Liver (tissue), 9 donors: ENCODE measurements around the gene CC2D2A. TPM values are rescaled to one million over a fixed set of nuclear protein-coding genes. Genes with fewer than 3 reads are reported as not detected.

Experiments used
- DNase-seq: peaks from one replicate; pipeline ENCODE4 v3.0.0-alpha.2; 2017; ENCODE audit warnings: low spot score
- H3K27ac ChIP-seq, 2 donors: one replicate each; pipeline ENCODE4 v1.7.0; 2013; ENCODE audit warnings: inconsistent platforms in 2 of 2, low read length in 2 of 2, control low read depth in 1 of 2, low read depth in 1 of 2, mild to moderate bottlenecking in 1 of 2
- H3K27me3 ChIP-seq, 4 donors: one replicate each; pipeline versions ENCODE4 v1.6.1 to v1.7.0; 2013; ENCODE audit warnings: low read length in 3 of 4, inconsistent platforms in 1 of 4, mild to moderate bottlenecking in 1 of 4, moderate library complexity in 1 of 4; ENCODE audit not compliant: control insufficient read depth in 4 of 4, insufficient read depth in 4 of 4
- H3K36me3 ChIP-seq, 4 donors: one replicate each; pipeline versions ENCODE4 v1.6.1 to v1.7.0; 2013; ENCODE audit warnings: low read length in 3 of 4, mild to moderate bottlenecking in 3 of 4, low read depth in 1 of 4, moderate library complexity in 1 of 4; ENCODE audit not compliant: control insufficient read depth in 4 of 4, insufficient read depth in 3 of 4
- H3K4me1 ChIP-seq, 4 donors: one replicate each; pipeline versions ENCODE4 v1.6.1 to v1.7.0; 2013; ENCODE audit warnings: low read length in 3 of 4, mild to moderate bottlenecking in 3 of 4, moderate library complexity in 1 of 4; ENCODE audit not compliant: control insufficient read depth in 4 of 4, insufficient read depth in 4 of 4
- H3K4me3 ChIP-seq, 3 donors: one replicate each; pipeline versions ENCODE4 v1.6.1 to v1.7.0; 2013; ENCODE audit warnings: low read length in 3 of 3, control low read depth in 1 of 3, low read depth in 1 of 3, mild to moderate bottlenecking in 1 of 3
- H3K9ac ChIP-seq, 2 donors: one replicate each; pipeline ENCODE4 v1.7.0; 2013; ENCODE audit warnings: low read length in 2 of 2, mild to moderate bottlenecking in 2 of 2, moderate library complexity in 2 of 2, control low read depth in 1 of 2, low read depth in 1 of 2
- H3K9me3 ChIP-seq, 4 donors: one replicate each; pipeline versions ENCODE4 v1.6.1 to v1.7.0; 2013; ENCODE audit warnings: low read length in 3 of 4; ENCODE audit not compliant: control insufficient read depth in 4 of 4
- ATF3 ChIP-seq: IDR thresholded peaks from 2 replicates; pipeline ENCODE4 v1.6.1; 2016; ENCODE audit warnings: antibody characterized with exemption
- CTCF ChIP-seq: fragments of 150-350 bp; IDR thresholded peaks from 2 replicates; pipeline ENCODE4 v1.5.1; 2017; ENCODE audit warnings: improper control_type of control experiment, low read depth, low read length; ENCODE audit not compliant: missing input control
- EGR1 ChIP-seq, 2 donors: IDR thresholded peaks; 2 replicates each; pipeline ENCODE4 v1.6.1; 2016 to 2018; ENCODE audit warnings: antibody characterized with exemption in 2 of 2, low read depth in 2 of 2
- FOXA1 ChIP-seq: IDR thresholded peaks from 2 replicates; pipeline ENCODE4 v1.6.1; 2016; ENCODE audit warnings: antibody characterized with exemption
- FOXA2 ChIP-seq: IDR thresholded peaks from 2 replicates; pipeline ENCODE4 v1.6.1; 2016; ENCODE audit warnings: antibody characterized with exemption
- GABPA ChIP-seq, 2 donors: IDR thresholded peaks in 1 of 2; conservative IDR thresholded peaks in 1 of 2; 2 replicates each; pipeline ENCODE4 v1.6.1; 2016; ENCODE audit warnings: antibody characterized with exemption in 2 of 2, mild to moderate bottlenecking in 1 of 2, moderate library complexity in 1 of 2
- HNF4A ChIP-seq, 2 donors: conservative IDR thresholded peaks; 2 replicates each; pipeline ENCODE4 v1.6.1; 2016; ENCODE audit warnings: antibody characterized with exemption in 2 of 2, mild to moderate bottlenecking in 2 of 2
- HNF4G ChIP-seq: IDR thresholded peaks from 2 replicates; pipeline ENCODE4 v1.6.1; 2016; ENCODE audit warnings: antibody characterized with exemption
- JUND ChIP-seq, 2 donors: IDR thresholded peaks; 2 replicates each; pipeline ENCODE4 v1.6.1; 2016; ENCODE audit warnings: antibody characterized with exemption in 2 of 2
- MAX ChIP-seq: IDR thresholded peaks from 2 replicates; pipeline ENCODE4 v1.6.1; 2016; ENCODE audit warnings: antibody characterized with exemption
- NR2F2 ChIP-seq: IDR thresholded peaks from 2 replicates; pipeline ENCODE4 v1.6.1; 2016; ENCODE audit warnings: antibody characterized with exemption
- RAD21 ChIP-seq, 2 donors: IDR thresholded peaks; 2 replicates each; pipeline ENCODE4 v1.6.1; 2016; ENCODE audit warnings: antibody characterized with exemption in 2 of 2, mild to moderate bottlenecking in 2 of 2
- REST ChIP-seq: IDR thresholded peaks from 2 replicates; pipeline ENCODE4 v1.6.1; 2016; ENCODE audit warnings: antibody characterized with exemption, mild to moderate bottlenecking
- RXRA ChIP-seq, 2 donors: IDR thresholded peaks; 2 replicates each; pipeline ENCODE4 v1.6.1; 2017 to 2018; ENCODE audit warnings: antibody characterized with exemption in 2 of 2, mild to moderate bottlenecking in 1 of 2
- SP1 ChIP-seq: IDR thresholded peaks from 2 replicates; pipeline ENCODE4 v1.6.1; 2018; ENCODE audit warnings: antibody characterized with exemption, mild to moderate bottlenecking
- TAF1 ChIP-seq: conservative IDR thresholded peaks from 2 replicates; pipeline ENCODE4 v1.6.1; 2016; ENCODE audit warnings: antibody characterized with exemption, mild to moderate bottlenecking
- YY1 ChIP-seq: IDR thresholded peaks from 2 replicates; pipeline ENCODE4 v1.6.1; 2016; ENCODE audit warnings: antibody characterized with exemption, mild to moderate bottlenecking
- ZBTB33 ChIP-seq: IDR thresholded peaks from 2 replicates; pipeline ENCODE4 v1.6.1; 2016; ENCODE audit warnings: antibody characterized with exemption
- WGBS: extraction: QIAGEN DNeasy Blood & Tissue Kit; methylation state at CpG from one replicate; pipeline ENCODE4 v1.1.7; 2013; 5-methylcytosine and 5-hydroxymethylcytosine counted together
- polyA plus RNA-seq, 2 donors: library from polyadenylated mRNA; stranded (reverse) in 1 of 2; unstranded in 1 of 2; fragments of 200-250 nt in 1 of 2; fragments of >200 nt in 1 of 2; fragmentation: Nextera tagmentation in 1 of 2; extraction: Ambion mirVana in 1 of 2; gene quantifications; one replicate each; pipeline versions ENCODE4 v1.2.1 to v1.2.3, GENCODE V29; 2013 to 2015
- total RNA-seq, 2 donors: library from RNA; depleted of rRNA; stranded (reverse); fragments of >200 nt; gene quantifications; one replicate each; pipeline ENCODE4 v1.2.3, GENCODE V29; 2014
- donor health status: healthy.
- donor health status: healthy.
- donor health status: healthy.
- donor health status: healthy.
- donor health status: healthy.

CC2D2A gene
- total and polyA plus RNA-seq, 4 donors: 2.3 to 3.8 (median 2.9) TPM

GRCh38 chr4:15423285-15423711, 46.4 kb upstream of the CC2D2A start:
- WGBS: 82% methylated on average over 5 of the region's 5 CpGs
- H3K4me3 ChIP-seq: no peak overlapping the region
- peaks cover 0 to 2% (median 0%) of the 10 kb centered on the region in 4 donors for H3K36me3 ChIP-seq
- no peak for TF ChIP-seq MAX
- no peak for TF ChIP-seq REST
- no peak for TF ChIP-seq JUND (IDR thresholded peaks at IDR 0.05)
- no peak for TF ChIP-seq FOXA2
- TF ChIP-seq RXRA (IDR thresholded peaks at IDR 0.05): no peak
- no peak for TF ChIP-seq FOXA1
- no peak for TF ChIP-seq ZBTB33
- TF ChIP-seq HNF4G: no peak
- no peak for TF ChIP-seq RAD21 (IDR thresholded peaks at IDR 0.05)
- no peak for TF ChIP-seq YY1
- no peak for TF ChIP-seq CTCF
- no peak for TF ChIP-seq HNF4A (conservative IDR thresholded peaks at IDR 0.05)
- TF ChIP-seq NR2F2: no peak
- TF ChIP-seq EGR1 (IDR thresholded peaks at IDR 0.05; ENCODE audit: low read depth in 2 of 2): no peak
- no peak for TF ChIP-seq SP1
- no peak for TF ChIP-seq GABPA (IDR thresholded peaks at IDR 0.05 in 1 of 2, conservative IDR thresholded peaks at IDR 0.05 in 1 of 2)
- no peak for TF ChIP-seq TAF1
- no peaks in the 10 kb centered on the region for H3K27me3 ChIP-seq
- H3K4me1 ChIP-seq: peaks cover 0 to 2% (median 0%) of the 10 kb centered on the region in 4 donors
- H3K9me3 ChIP-seq: no peaks in the 10 kb centered on the region
- no peak overlapping the region for H3K27ac ChIP-seq
- no peak for DNase-seq
- no peak overlapping the region for H3K9ac ChIP-seq

GRCh38 chr4:15425520-15425919, 44.2 kb upstream of the CC2D2A start:
- no peak overlapping the region for H3K4me3 ChIP-seq
- H3K9ac ChIP-seq: no peak overlapping the region
- H3K36me3 ChIP-seq: peaks cover 0 to 2% (median 0%) of the 10 kb centered on the region in 4 donors
- no peak for DNase-seq
- WGBS: 89% methylated on average over 2 of the region's 2 CpGs
- no peaks in the 10 kb centered on the region for H3K9me3 ChIP-seq
- peaks cover 0 to 2% (median 0%) of the 10 kb centered on the region in 4 donors for H3K4me1 ChIP-seq
- no peak overlapping the region for H3K27ac ChIP-seq
- H3K27me3 ChIP-seq: no peaks in the 10 kb centered on the region
- TF ChIP-seq ZBTB33 (no peak), FOXA2 (no peak), RXRA (IDR thresholded peaks at IDR 0.05) (no peak), EGR1 (IDR thresholded peaks at IDR 0.05; ENCODE audit: low read depth in 2 of 2) (no peak), ATF3 (no peak), MAX (no peak), HNF4G (no peak), FOXA1 (no peak), SP1 (no peak), TAF1 (no peak), CTCF (no peak), HNF4A (conservative IDR thresholded peaks at IDR 0.05) (no peak), GABPA (IDR thresholded peaks at IDR 0.05 in 1 of 2, conservative IDR thresholded peaks at IDR 0.05 in 1 of 2) (no peak)
